ENCODE measurements around the gene OAS3. TPM values are rescaled to one million over a fixed set of nuclear protein-coding genes. Genes with fewer than 3 reads are reported as not detected.

The OAS3 gene
- total and polyA plus RNA-seq, 9 of the 15 experiments (the other 6 are each of a cell fraction or from before 2014, with no cell fraction given) = 0.21 to 2.0 (median 0.83) TPM

- TF ChIP-seq ZNF318 (IDR thresholded peaks at IDR 0.05; ENCODE audit: borderline replicate concordance in 1 of 2, low read depth in 1 of 2) = no peak
- TF ChIP-seq AFF1 (IDR thresholded peaks at IDR 0.05; ENCODE audit: low read depth in 1 of 2, partially characterized antibody in 2 of 2) = no peak
- no peak for TF ChIP-seq ZNF57 (CRISPR knock-in tag; IDR thresholded peaks at IDR 0.05)
- no peak for TF ChIP-seq GABPB1 (CRISPR knock-in tag; IDR thresholded peaks at IDR 0.05)
These were observed 51.5 kb downstream of the OAS3 start (continued) for GRCh38 chr12:112989806-112990205.
